IPS DF 4.7 (cell line): ENCODE measurements around the gene SH3BP5L.
A peak's percentile ranks its signal among the peaks of the same experiment; 100 is the strongest.

ENCODE experiments used
- DNase-seq: peaks from one replicate; pipeline ENCODE4 v3.0.0-alpha.2; 2013; ENCODE audit warnings: low spot score; ENCODE audit errors: extremely low read depth

The SH3BP5L gene

GRCh38 chr1:248825909-248826760 is at the start of gene SH3BP5L:
TSS of gene SH3BP5L (minus strand) at chr1:248825915. CDS start at chr1:248824935, 980 bp downstream.
- DNase-seq: no peak

GRCh38 chr1:248873993-248874533 is 48.3 kb upstream of the SH3BP5L start:
- DNase-seq: no peak

GRCh38 chr1:248873409-248873992 is 47.8 kb upstream of the SH3BP5L start:
- DNase-seq: peak; percentile 83

- DNase-seq: no peak
Observed at GRCh38 chr1:248872752-248873408, 47.2 kb upstream of the SH3BP5L start.

- DNase-seq: no peak
Observed at GRCh38 chr1:248871837-248872401, 46.2 kb upstream of the SH3BP5L start.

- no peak for DNase-seq
Observed at GRCh38 chr1:248862998-248863881, 37.5 kb upstream of the SH3BP5L start.

GRCh38 chr1:248862695-248862997 is 36.9 kb upstream of the SH3BP5L start:
- no peak for DNase-seq

- no peak for DNase-seq
Observed at GRCh38 chr1:248861616-248862015, 35.9 kb upstream of the SH3BP5L start.

- no peak for DNase-seq
Observed at GRCh38 chr1:248860007-248860406, 34.3 kb upstream of the SH3BP5L start.

GRCh38 chr1:248858891-248859889 is 33.5 kb upstream of the SH3BP5L start, which contains the start of gene ZNF692:
TSS of gene ZNF692 (minus strand) at chr1:248859085. CDS start at chr1:248858309, 776 bp downstream.
- no peak for DNase-seq

GRCh38 chr1:248858096-248858890 is 32.6 kb upstream of the SH3BP5L start:
- no peak for DNase-seq

GRCh38 chr1:248857749-248858095 is 32.0 kb upstream of the SH3BP5L start:
- no peak for DNase-seq

GRCh38 chr1:248857201-248857600 is 31.5 kb upstream of the SH3BP5L start:
- DNase-seq: no peak

- no peak for DNase-seq
Observed at GRCh38 chr1:248856176-248856575, 30.5 kb upstream of the SH3BP5L start.

GRCh38 chr1:248855580-248855979 is 29.9 kb upstream of the SH3BP5L start:
- DNase-seq: no peak

- no peak for DNase-seq
Observed at GRCh38 chr1:248853663-248854375, 28.1 kb upstream of the SH3BP5L start.

GRCh38 chr1:248852481-248853405 is 27.0 kb upstream of the SH3BP5L start:
- DNase-seq: no peak
